ENCODE data around the gene CPNE1. TPM values are rescaled to one million over a fixed set of nuclear protein-coding genes. Genes with fewer than 3 reads are reported as not detected.

The CPNE1 gene
- polyA plus RNA-seq, 3 donors, result 153 to 210 (median 167) TPM

DNA sequence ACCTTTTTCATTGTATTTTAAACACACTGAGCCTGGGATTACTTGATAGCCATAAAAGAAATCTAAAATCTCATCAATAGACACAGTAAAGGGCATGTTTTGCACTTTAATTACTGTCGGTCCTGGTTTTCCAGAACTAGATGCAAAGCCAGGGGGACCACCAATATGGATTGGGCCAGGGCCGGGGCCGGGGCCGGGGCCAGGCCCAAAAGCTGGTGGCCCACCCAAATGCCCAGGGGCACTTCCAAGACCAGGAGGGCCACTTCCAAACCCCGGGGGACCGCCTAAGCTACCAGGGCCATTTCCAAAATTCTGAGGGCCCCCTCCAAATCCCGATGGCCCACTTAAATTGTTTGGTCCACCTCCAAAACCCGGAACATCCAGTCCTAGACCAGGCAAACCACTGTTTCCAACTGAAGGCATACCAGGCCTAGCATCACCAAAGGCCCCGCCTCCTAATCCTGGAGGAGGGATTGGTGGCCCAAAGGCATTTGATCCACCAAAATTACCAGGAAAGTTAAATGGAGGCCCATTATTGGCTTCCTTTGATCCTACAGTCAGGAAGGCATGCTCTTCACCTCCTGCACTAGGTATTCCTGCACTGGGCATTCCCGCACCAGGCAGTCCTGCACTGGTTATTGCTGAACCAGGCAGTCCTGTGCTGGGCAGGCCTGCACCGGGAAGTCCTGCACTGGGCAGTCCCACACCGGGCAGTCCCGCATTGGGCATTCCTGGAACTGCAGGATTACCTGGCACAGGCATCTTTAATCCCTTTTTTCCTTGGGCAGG lies 11.9 kb downstream of the CPNE1 start:
- peaks cover 100% of the 10 kb centered on the region for H4K20me1 ChIP-seq (ENCODE audit: insufficient read depth, low read length)
- no peak overlapping the region for H2AFZ ChIP-seq (ENCODE audit: insufficient read depth, low read depth, low read length, poor library complexity, severe bottlenecking)
- Mint-ChIP-seq H3K27me3 (ENCODE audit: low read depth in 3 of 3) (no peaks in the 10 kb centered on the region), H3K9me3 (no peaks in the 10 kb centered on the region), H3K4me3 (no peak overlapping the region), H3K36me3 (peaks cover 19 to 25% of the 10 kb centered on the region in 2 donors), H3K4me1 (peaks cover 4% of the 10 kb centered on the region), H3K27ac (no peak overlapping the region)
- H3K79me2 ChIP-seq (ENCODE audit: insufficient read depth, low read length), result peaks cover 98% of the 10 kb centered on the region
- no peak overlapping the region for H3K4me3 ChIP-seq (replicated peaks in 1 of 3; ENCODE audit: low read depth in 2 of 3, low read length in 3 of 3)
- H3K27me3 ChIP-seq (ENCODE audit: control insufficient read depth in 2 of 2, insufficient read depth in 2 of 2, low read length in 2 of 2), result no peaks in the 10 kb centered on the region
- over 99% methylated on average over 12 of the region's 13 CpGs for WGBS (ENCODE audit: insufficient coverage)
- no peak overlapping the region for H3K9ac ChIP-seq (ENCODE audit: insufficient read depth, low read length, poor library complexity, severe bottlenecking)
- intact Hi-C loops (cut with micrococcal nuclease), result no loop called here
- no peak overlapping the region for H3K4me2 ChIP-seq (replicated peaks; ENCODE audit: extremely low read depth, low read length, poor library complexity, severe bottlenecking)
- H3K36me3 ChIP-seq (replicated peaks in 1 of 2; ENCODE audit: control insufficient read depth in 1 of 2, insufficient read depth in 2 of 2, low read length in 2 of 2), result peaks cover 47 to 88% of the 10 kb centered on the region in 2 donors
- H3K4me1 ChIP-seq (ENCODE audit: control insufficient read depth in 1 of 2, insufficient read depth in 2 of 2, low read length in 2 of 2), result no peaks in the 10 kb centered on the region
- TF ChIP-seq CTCF (IDR thresholded peaks at IDR 0.05), result no peak
- H3K9me3 ChIP-seq (replicated peaks in 1 of 2; ENCODE audit: control insufficient read depth in 1 of 2, insufficient read depth in 1 of 2, low read length in 2 of 2), result no peaks in the 10 kb centered on the region
- DNase-seq, result no peak
- no peak overlapping the region for H3K27ac ChIP-seq (ENCODE audit: low read depth in 1 of 2, low read length in 2 of 2)

- Histone ChIP-seq H3K36me3 (replicated peaks in 1 of 2; ENCODE audit: control insufficient read depth in 1 of 2, insufficient read depth in 2 of 2, low read length in 2 of 2) (peaks cover 45 to 85% of the 10 kb centered on the region in 2 donors), H3K4me1 (ENCODE audit: control insufficient read depth in 1 of 2, insufficient read depth in 2 of 2, low read length in 2 of 2) (no peaks in the 10 kb centered on the region), H4K20me1 (ENCODE audit: insufficient read depth, low read length) (peaks cover 99% of the 10 kb centered on the region), H3K9me3 (replicated peaks in 1 of 2; ENCODE audit: control insufficient read depth in 1 of 2, insufficient read depth in 1 of 2, low read length in 2 of 2) (no peaks in the 10 kb centered on the region), H3K79me2 (ENCODE audit: insufficient read depth, low read length) (peaks cover 96% of the 10 kb centered on the region), H3K4me2 (replicated peaks; ENCODE audit: extremely low read depth, low read length, poor library complexity, severe bottlenecking) (no peak overlapping the region), H2AFZ (ENCODE audit: insufficient read depth, low read depth, low read length, poor library complexity, severe bottlenecking) (no peak overlapping the region), H3K4me3 (replicated peaks in 1 of 3; ENCODE audit: low read depth in 2 of 3, low read length in 3 of 3) (no peak overlapping the region), H3K9ac (ENCODE audit: insufficient read depth, low read length, poor library complexity, severe bottlenecking) (no peak overlapping the region), H3K27me3 (ENCODE audit: control insufficient read depth in 2 of 2, insufficient read depth in 2 of 2, low read length in 2 of 2) (no peaks in the 10 kb centered on the region), H3K27ac (ENCODE audit: low read depth in 1 of 2, low read length in 2 of 2) (peak overlapping the region in 1 of 2 donors; percentile 6)
- TF ChIP-seq CTCF (IDR thresholded peaks at IDR 0.05), result no peak
- no peak overlapping the region for H3K27ac Mint-ChIP-seq
- H3K27me3 Mint-ChIP-seq (ENCODE audit: low read depth in 3 of 3), result no peaks in the 10 kb centered on the region
- H3K4me3 Mint-ChIP-seq, result no peak overlapping the region
- no peak for DNase-seq
- no peaks in the 10 kb centered on the region for H3K4me1 Mint-ChIP-seq
- H3K9me3 Mint-ChIP-seq, result no peaks in the 10 kb centered on the region
- intact Hi-C loops (cut with micrococcal nuclease), result no loop called here
- H3K36me3 Mint-ChIP-seq, result peaks cover 17 to 25% of the 10 kb centered on the region in 2 donors
These were observed 12.7 kb downstream of the CPNE1 start for GRCh38 chr20:35651958-35652357.
